ENCODE data around the gene DEAF1.
"Not testable (repeated sequence)": the region's sequence is repeated elsewhere in the genome, so short reads cannot be mapped to it uniquely, and the experiment has no call there.

DEAF1 gene

GRCh38 chr11:701741-702461, 6.9 kb upstream of the DEAF1 start:
- DNase-seq (ENCODE audit: low spot score) = no peak

GRCh38 chr11:699753-700152, 4.7 kb upstream of the DEAF1 start:
- no peak for DNase-seq (ENCODE audit: low spot score)

GRCh38 chr11:699116-699508, 4.1 kb upstream of the DEAF1 start:
- no peak for DNase-seq (ENCODE audit: low spot score)

- DNase-seq (ENCODE audit: low spot score) = no peak
Measured at GRCh38 chr11:698493-699115, 3.6 kb upstream of the DEAF1 start.

GRCh38 chr11:697811-698311, 2.8 kb upstream of the DEAF1 start:
- no peak for DNase-seq (ENCODE audit: low spot score)

- DNase-seq (ENCODE audit: low spot score) = peak; percentile 70
Measured at GRCh38 chr11:696955-697491, 2.0 kb upstream of the DEAF1 start.

GRCh38 chr11:695538-696248, 671 bp upstream of the DEAF1 start, which contains the start of gene TMEM80:
Gene TMEM80, plus strand, starts transcription at chr11:695816. Its CDS starts 12 bp downstream, at chr11:695828.
- DNase-seq (ENCODE audit: low spot score) = peak; percentile 93

GRCh38 chr11:695288-695537, 191 bp upstream of the DEAF1 start:
- DNase-seq (ENCODE audit: low spot score) = no peak

GRCh38 chr11:693887-694562, 997 bp downstream of the DEAF1 start:
- no peak for DNase-seq (ENCODE audit: low spot score)

GRCh38 chr11:693415-693831, 1.6 kb downstream of the DEAF1 start:
- no peak for DNase-seq (ENCODE audit: low spot score)

- no peak for DNase-seq (ENCODE audit: low spot score)
Measured at GRCh38 chr11:692824-693414, 2.1 kb downstream of the DEAF1 start.

- no peak for DNase-seq (ENCODE audit: low spot score)
Measured at GRCh38 chr11:691710-692590, 3.1 kb downstream of the DEAF1 start.

GRCh38 chr11:690738-691633, 4.0 kb downstream of the DEAF1 start:
- no peak for DNase-seq (ENCODE audit: low spot score)

- DNase-seq (ENCODE audit: low spot score) = not testable (repeated sequence)
Measured at GRCh38 chr11:690244-690643, 4.8 kb downstream of the DEAF1 start.

GRCh38 chr11:689625-690024, 5.4 kb downstream of the DEAF1 start:
- no peak for DNase-seq (ENCODE audit: low spot score)

GRCh38 chr11:688681-689080, 6.3 kb downstream of the DEAF1 start:
- no peak for DNase-seq (ENCODE audit: low spot score)

- no peak for DNase-seq (ENCODE audit: low spot score)
Measured at GRCh38 chr11:687751-688150, 7.3 kb downstream of the DEAF1 start.

- no peak for DNase-seq (ENCODE audit: low spot score)
Measured at GRCh38 chr11:686451-687243, 8.4 kb downstream of the DEAF1 start.

- DNase-seq (ENCODE audit: low spot score) = no peak
Measured at GRCh38 chr11:680970-681369, 14.1 kb downstream of the DEAF1 start.

Measured in AG08396 (cell line).